GM23338 (cell line): ENCODE results near the gene PEX19. TPM values are rescaled to one million over a fixed set of nuclear protein-coding genes. Genes with fewer than 3 reads are reported as not detected.
A peak's percentile ranks its signal among the peaks of the same experiment; 100 is the strongest.

Source experiments
- ATAC-seq: fragments of 200-7000 bp; cut with Tn5 transposase; 3 replicates; pipeline ENCODE4 v1.9.1; 2020
- DNase-seq: peaks from one replicate; pipeline ENCODE4 v3.0.0-alpha.2; 2015; ENCODE audit warnings: low spot score
- H2AFZ ChIP-seq: fragments of 200-600 bp; sonication (generic); 2 replicates; pipeline ENCODE4 v1.8.0; 2016; ENCODE audit warnings: antibody characterized with exemption, mild to moderate bottlenecking, moderate library complexity
- H3F3A ChIP-seq: fragments of 200-600 bp; sonication (generic); replicated peaks from 2 replicates; pipeline ENCODE4 v1.8.0; 2017; ENCODE audit warnings: antibody characterized with exemption, mixed run types, low read depth
- H3K27ac ChIP-seq: fragments of 200-600 bp; sonication (generic); 2 replicates; pipeline ENCODE4 v1.6.1; 2016; ENCODE audit warnings: low read depth
- H3K27me3 ChIP-seq: fragments of 200-600 bp; sonication (generic); 2 replicates; pipeline ENCODE4 v1.8.0; 2016; ENCODE audit warnings: mild to moderate bottlenecking, mixed run types, moderate library complexity; ENCODE audit not compliant: insufficient read depth
- H3K36me3 ChIP-seq: fragments of 200-600 bp; sonication (generic); 2 replicates; pipeline ENCODE4 v1.8.0; 2016; ENCODE audit warnings: mild to moderate bottlenecking; ENCODE audit not compliant: insufficient read depth
- H3K4me1 ChIP-seq: fragments of 200-600 bp; sonication (generic); 2 replicates; pipeline ENCODE4 v1.8.0; 2016; ENCODE audit warnings: mild to moderate bottlenecking, moderate library complexity; ENCODE audit not compliant: insufficient read depth
- H3K4me2 ChIP-seq: fragments of 200-600 bp; sonication (generic); 2 replicates; pipeline ENCODE4 v1.7.1; 2017; ENCODE audit warnings: mixed run types
- H3K4me3 ChIP-seq: fragments of 200-600 bp; sonication (generic); 2 replicates; pipeline ENCODE4 v1.6.1; 2016; ENCODE audit warnings: mixed run types
- H3K79me2 ChIP-seq: fragments of 200-600 bp; sonication (generic); replicated peaks from 2 replicates; pipeline ENCODE4 v1.8.0; 2017; ENCODE audit warnings: mild to moderate bottlenecking; ENCODE audit not compliant: insufficient read depth
- H3K9me2 ChIP-seq: fragments of 200-600 bp; sonication (generic); 2 replicates; pipeline ENCODE4 v1.8.0; 2017; ENCODE audit not compliant: insufficient read depth
- H4K20me1 ChIP-seq: fragments of 200-600 bp; sonication (generic); replicated peaks from 2 replicates; pipeline ENCODE4 v1.8.0; 2017; ENCODE audit warnings: mild to moderate bottlenecking; ENCODE audit not compliant: insufficient read depth
- H3K27ac Mint-ChIP-seq: 2 replicates; pipeline ENCODE4 v1.8.0; 2020; ENCODE audit warnings: inconsistent platforms, mild to moderate bottlenecking, moderate library complexity, mixed read lengths
- H3K27me3 Mint-ChIP-seq: 3 replicates; pipeline ENCODE4 v1.8.0; 2022; ENCODE audit warnings: low read depth, mild to moderate bottlenecking, moderate library complexity, mixed read lengths, inconsistent platforms; ENCODE audit not compliant: insufficient read depth, poor library complexity
- H3K36me3 Mint-ChIP-seq: 3 replicates; pipeline ENCODE4 v1.8.0; 2021; ENCODE audit warnings: low read depth, mild to moderate bottlenecking, inconsistent platforms, moderate library complexity, mixed read lengths
- H3K4me1 Mint-ChIP-seq: 3 replicates; pipeline ENCODE4 v1.8.0; 2020; ENCODE audit warnings: mild to moderate bottlenecking, inconsistent platforms, mixed read lengths
- H3K4me3 Mint-ChIP-seq: 3 replicates; pipeline ENCODE4 v1.8.0; 2021; ENCODE audit warnings: moderate library complexity, mild to moderate bottlenecking, inconsistent platforms, mixed read lengths
- H3K9me3 Mint-ChIP-seq: 3 replicates; pipeline ENCODE4 v1.8.0; 2020; ENCODE audit warnings: moderate library complexity, mild to moderate bottlenecking, inconsistent platforms, mixed read lengths
- EZH2 ChIP-seq: fragments of 200-600 bp; sonication (generic); IDR thresholded peaks from one replicate; pipeline ENCODE4 v1.8.0; 2017; ENCODE audit warnings: antibody characterized with exemption, mild to moderate bottlenecking, low read depth; ENCODE audit not compliant: unreplicated experiment
- EZH2phosphoT487 ChIP-seq: fragments of 200-600 bp; sonication (generic); IDR thresholded peaks from one replicate; pipeline ENCODE4 v1.8.1; 2018; ENCODE audit warnings: antibody characterized with exemption; ENCODE audit not compliant: unreplicated experiment
- REST ChIP-seq: IDR thresholded peaks from one replicate; pipeline ENCODE4 v1.6.1; 2018; ENCODE audit warnings: antibody characterized with exemption; ENCODE audit not compliant: unreplicated experiment
- STAT1 ChIP-seq: IDR thresholded peaks from one replicate; pipeline ENCODE4 v1.6.1; 2016; ENCODE audit warnings: antibody characterized with exemption; ENCODE audit not compliant: unreplicated experiment
- ZNF331 ChIP-seq: fragments of 250-450 bp; sonication (Bioruptor Pico); IDR thresholded peaks from 2 replicates; pipeline ENCODE4 v1.5.0; 2020; ENCODE audit warnings: low read depth, mild to moderate bottlenecking, moderate library complexity
- polyA plus RNA-seq: library from polyadenylated mRNA; unstranded; fragments of >200 nt; fragmentation: Nextera tagmentation; extraction: Ambion mirVana; gene quantifications from 2 replicates; pipeline ENCODE4 v1.2.1, GENCODE V29; 2016
- total RNA-seq: library from RNA; depleted of rRNA; stranded (reverse); fragments of >200 nt; shearing (Covaris generic); gene quantifications from 2 replicates; pipeline ENCODE4 v1.2.3, GENCODE V29; 2014
- TF ChIP-seq, protein P1 (sequence below): fragments of 250-450 bp; sonication (Bioruptor Pico); IDR thresholded peaks from 2 replicates; pipeline ENCODE4 v1.5.0; 2020; ENCODE audit warnings: mild to moderate bottlenecking, moderate library complexity

Gene PEX19
- total and polyA plus RNA-seq, 2 experiments from 2014 or later = 21.8 to 56.7 TPM

GRCh38 chr1:160308451-160309184, 23.7 kb upstream of the PEX19 start:
- H3K4me3 Mint-ChIP-seq = peak overlapping the region; percentile 35; the same call in 2 of the 3 replicates
- ATAC-seq (peak; percentile 58), DNase-seq (peak; percentile 21)
- Histone ChIP-seq H3K36me3 (peaks cover 57% of the 10 kb centered on the region), H3K27me3 (no peaks in the 10 kb centered on the region), H3K79me2 (no peaks in the 10 kb centered on the region), H2AFZ (no peak overlapping the region), H4K20me1 (0 out of 2 replicates have a peak, but pooled peaks cover 8% of the 10 kb centered on the region), H3K4me2 (peak overlapping the region; percentile 19), H3K9me2 (no peaks in the 10 kb centered on the region), H3K4me1 (peaks cover 30% of the 10 kb centered on the region), H3K4me3 (no peak overlapping the region), H3F3A (no peaks in the 10 kb centered on the region; the same call in 1 of the 2 replicates), H3K27ac (peak overlapping the region; percentile 43)
- H3K9me3 Mint-ChIP-seq = no peaks in the 10 kb centered on the region
- H3K27ac Mint-ChIP-seq = peak overlapping the region; percentile 61
- peaks cover 37% of the 10 kb centered on the region for H3K4me1 Mint-ChIP-seq
- TF ChIP-seq, protein P1, sequence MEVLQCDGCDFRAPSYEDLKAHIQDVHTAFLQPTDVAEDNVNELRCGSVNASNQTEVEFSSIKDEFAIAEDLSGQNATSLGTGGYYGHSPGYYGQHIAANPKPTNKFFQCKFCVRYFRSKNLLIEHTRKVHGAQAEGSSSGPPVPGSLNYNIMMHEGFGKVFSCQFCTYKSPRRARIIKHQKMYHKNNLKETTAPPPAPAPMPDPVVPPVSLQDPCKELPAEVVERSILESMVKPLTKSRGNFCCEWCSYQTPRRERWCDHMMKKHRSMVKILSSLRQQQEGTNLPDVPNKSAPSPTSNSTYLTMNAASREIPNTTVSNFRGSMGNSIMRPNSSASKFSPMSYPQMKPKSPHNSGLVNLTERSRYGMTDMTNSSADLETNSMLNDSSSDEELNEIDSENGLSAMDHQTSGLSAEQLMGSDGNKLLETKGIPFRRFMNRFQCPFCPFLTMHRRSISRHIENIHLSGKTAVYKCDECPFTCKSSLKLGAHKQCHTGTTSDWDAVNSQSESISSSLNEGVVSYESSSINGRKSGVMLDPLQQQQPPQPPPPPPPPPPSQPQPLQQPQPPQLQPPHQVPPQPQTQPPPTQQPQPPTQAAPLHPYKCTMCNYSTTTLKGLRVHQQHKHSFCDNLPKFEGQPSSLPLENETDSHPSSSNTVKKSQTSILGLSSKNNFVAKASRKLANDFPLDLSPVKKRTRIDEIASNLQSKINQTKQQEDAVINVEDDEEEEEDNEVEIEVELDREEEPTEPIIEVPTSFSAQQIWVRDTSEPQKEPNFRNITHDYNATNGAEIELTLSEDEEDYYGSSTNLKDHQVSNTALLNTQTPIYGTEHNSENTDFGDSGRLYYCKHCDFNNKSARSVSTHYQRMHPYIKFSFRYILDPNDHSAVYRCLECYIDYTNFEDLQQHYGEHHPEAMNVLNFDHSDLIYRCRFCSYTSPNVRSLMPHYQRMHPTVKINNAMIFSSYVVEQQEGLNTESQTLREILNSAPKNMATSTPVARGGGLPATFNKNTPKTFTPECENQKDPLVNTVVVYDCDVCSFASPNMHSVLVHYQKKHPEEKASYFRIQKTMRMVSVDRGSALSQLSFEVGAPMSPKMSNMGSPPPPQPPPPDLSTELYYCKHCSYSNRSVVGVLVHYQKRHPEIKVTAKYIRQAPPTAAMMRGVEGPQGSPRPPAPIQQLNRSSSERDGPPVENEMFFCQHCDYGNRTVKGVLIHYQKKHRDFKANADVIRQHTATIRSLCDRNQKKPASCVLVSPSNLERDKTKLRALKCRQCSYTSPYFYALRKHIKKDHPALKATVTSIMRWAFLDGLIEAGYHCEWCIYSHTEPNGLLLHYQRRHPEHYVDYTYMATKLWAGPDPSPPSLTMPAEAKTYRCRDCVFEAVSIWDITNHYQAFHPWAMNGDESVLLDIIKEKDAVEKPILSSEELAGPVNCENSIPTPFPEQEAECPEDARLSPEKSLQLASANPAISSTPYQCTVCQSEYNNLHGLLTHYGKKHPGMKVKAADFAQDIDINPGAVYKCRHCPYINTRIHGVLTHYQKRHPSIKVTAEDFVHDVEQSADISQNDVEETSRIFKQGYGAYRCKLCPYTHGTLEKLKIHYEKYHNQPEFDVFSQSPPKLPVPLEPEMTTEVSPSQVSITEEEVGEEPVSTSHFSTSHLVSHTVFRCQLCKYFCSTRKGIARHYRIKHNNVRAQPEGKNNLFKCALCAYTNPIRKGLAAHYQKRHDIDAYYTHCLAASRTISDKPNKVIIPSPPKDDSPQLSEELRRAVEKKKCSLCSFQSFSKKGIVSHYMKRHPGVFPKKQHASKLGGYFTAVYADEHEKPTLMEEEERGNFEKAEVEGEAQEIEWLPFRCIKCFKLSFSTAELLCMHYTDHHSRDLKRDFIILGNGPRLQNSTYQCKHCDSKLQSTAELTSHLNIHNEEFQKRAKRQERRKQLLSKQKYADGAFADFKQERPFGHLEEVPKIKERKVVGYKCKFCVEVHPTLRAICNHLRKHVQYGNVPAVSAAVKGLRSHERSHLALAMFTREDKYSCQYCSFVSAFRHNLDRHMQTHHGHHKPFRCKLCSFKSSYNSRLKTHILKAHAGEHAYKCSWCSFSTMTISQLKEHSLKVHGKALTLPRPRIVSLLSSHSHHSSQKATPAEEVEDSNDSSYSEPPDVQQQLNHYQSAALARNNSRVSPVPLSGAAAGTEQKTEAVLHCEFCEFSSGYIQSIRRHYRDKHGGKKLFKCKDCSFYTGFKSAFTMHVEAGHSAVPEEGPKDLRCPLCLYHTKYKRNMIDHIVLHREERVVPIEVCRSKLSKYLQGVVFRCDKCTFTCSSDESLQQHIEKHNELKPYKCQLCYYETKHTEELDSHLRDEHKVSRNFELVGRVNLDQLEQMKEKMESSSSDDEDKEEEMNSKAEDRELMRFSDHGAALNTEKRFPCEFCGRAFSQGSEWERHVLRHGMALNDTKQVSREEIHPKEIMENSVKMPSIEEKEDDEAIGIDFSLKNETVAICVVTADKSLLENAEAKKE = no peak
- TF ChIP-seq EZH2 = no peak
- peaks cover 79% of the 10 kb centered on the region for H3K36me3 Mint-ChIP-seq
- peaks cover 6% of the 10 kb centered on the region for H3K27me3 Mint-ChIP-seq

GRCh38 chr1:160307118-160307791, 22.3 kb upstream of the PEX19 start:
- Histone ChIP-seq H3K9me2 (no peaks in the 10 kb centered on the region), H2AFZ (no peak overlapping the region), H3K27me3 (no peaks in the 10 kb centered on the region), H3K79me2 (no peaks in the 10 kb centered on the region), H3K4me3 (peak overlapping the region; percentile 16; the same call in 1 of the 2 replicates), H3K27ac (peak overlapping the region; percentile 76), H3K4me1 (peaks cover 30% of the 10 kb centered on the region), H3F3A (no peaks in the 10 kb centered on the region; the same call in 1 of the 2 replicates), H3K4me2 (peak overlapping the region; percentile 19), H4K20me1 (0 out of 2 replicates have a peak, but pooled peaks cover 8% of the 10 kb centered on the region), H3K36me3 (peaks cover 56% of the 10 kb centered on the region)
- DNase-seq (peak; percentile 85), ATAC-seq (peak; percentile 100)
- no peaks in the 10 kb centered on the region for H3K9me3 Mint-ChIP-seq
- no peak for TF ChIP-seq EZH2
- TF ChIP-seq ZNF331 (CRISPR knock-in tag) = no peak
- no peak for TF ChIP-seq REST
- no peak for TF ChIP-seq EZH2phosphoT487
- no peak for TF ChIP-seq STAT1
- H3K4me3 Mint-ChIP-seq = peak overlapping the region; percentile 51
- H3K4me1 Mint-ChIP-seq = peaks cover 37% of the 10 kb centered on the region
- H3K27me3 Mint-ChIP-seq = peaks cover 6% of the 10 kb centered on the region
- peaks cover 75% of the 10 kb centered on the region for H3K36me3 Mint-ChIP-seq
- H3K27ac Mint-ChIP-seq = peak overlapping the region; percentile 96
